NCI-H226 (cell line): ENCODE data around the gene PTCD2.
"Not testable (repeated sequence)": the region's sequence is repeated elsewhere in the genome, so short reads cannot be mapped to it uniquely, and the experiment has no call there.

Experiments
- DNase-seq: peaks from one replicate; pipeline ENCODE4 v3.0.0-alpha.2; 2015

PTCD2 gene

GRCh38 chr5:72383280-72383679 is 63.1 kb downstream of the PTCD2 start:
- DNase-seq: peak; percentile 84

GRCh38 chr5:72383726-72384125 is 63.6 kb downstream of the PTCD2 start:
- DNase-seq: no peak

DNA sequence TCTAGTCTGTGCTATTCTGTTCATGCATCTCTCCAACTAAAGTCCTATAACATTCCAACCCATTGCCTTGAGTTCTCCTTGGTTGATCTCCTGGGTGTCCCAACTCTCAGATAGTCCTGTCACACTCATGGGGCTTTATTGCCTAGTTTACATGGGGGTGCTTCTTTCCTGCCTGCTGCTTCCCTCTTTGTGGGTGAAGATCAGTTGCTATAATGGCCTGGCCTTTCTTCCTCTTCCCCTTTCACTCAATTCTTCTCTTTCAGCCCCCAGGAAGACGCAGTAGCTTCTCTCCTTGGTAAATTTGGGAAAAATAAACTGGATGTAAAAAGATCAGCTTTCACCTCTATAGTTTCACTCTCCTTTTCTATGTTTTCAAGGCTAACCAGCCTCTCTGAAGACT is 66.5 kb downstream of the PTCD2 start:
- no peak for DNase-seq

- peak; percentile 80 for DNase-seq
Observed at GRCh38 chr5:72387985-72388384, 67.8 kb downstream of the PTCD2 start.

- no peak for DNase-seq
Observed at GRCh38 chr5:72388646-72389045, 68.5 kb downstream of the PTCD2 start.

DNA sequence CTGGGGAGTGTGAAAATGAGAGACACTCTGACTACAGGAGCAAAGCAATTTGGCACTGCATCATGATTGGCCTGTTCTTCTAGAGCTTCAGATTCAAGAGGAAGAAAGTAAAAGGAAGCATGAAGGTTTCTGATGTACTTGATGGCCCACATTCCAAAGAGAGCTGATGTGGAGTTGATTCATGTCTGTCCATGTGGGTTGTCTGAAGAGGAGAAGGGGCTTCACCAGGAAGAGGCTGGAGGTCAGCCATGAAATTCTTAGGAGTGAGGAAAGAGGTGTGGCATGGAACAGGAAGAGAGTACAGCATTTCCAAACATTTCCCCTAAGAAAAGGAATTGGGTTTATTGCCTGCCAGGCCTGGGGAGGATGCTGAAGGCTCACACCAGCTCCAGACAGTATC is 70.7 kb downstream of the PTCD2 start:
- DNase-seq: no peak

DNA sequence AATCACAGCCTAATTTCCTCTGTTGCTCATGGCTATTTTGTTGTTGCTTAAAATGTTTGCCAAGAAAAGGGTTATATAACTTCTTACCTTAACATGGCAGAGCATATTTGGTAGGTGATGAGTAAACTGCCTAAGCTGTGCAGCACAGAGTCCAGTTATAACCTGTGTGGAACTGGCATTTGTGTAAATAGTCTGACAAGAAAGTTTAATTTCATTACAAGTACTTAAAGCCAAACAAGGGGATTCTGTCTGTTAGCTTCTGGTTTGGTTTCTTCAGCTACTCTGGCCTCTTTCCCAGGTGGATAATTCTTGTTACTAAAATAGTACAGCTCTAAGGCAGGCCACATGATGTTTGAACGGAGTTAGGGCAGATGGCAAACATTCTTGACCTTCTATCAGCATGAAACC is 72.2 kb downstream of the PTCD2 start:
- DNase-seq: no peak

GRCh38 chr5:72393052-72393451 is 72.9 kb downstream of the PTCD2 start:
- DNase-seq: no peak

GRCh38 chr5:72394688-72395087 is 74.5 kb downstream of the PTCD2 start:
- peak; percentile 22 for DNase-seq

DNA sequence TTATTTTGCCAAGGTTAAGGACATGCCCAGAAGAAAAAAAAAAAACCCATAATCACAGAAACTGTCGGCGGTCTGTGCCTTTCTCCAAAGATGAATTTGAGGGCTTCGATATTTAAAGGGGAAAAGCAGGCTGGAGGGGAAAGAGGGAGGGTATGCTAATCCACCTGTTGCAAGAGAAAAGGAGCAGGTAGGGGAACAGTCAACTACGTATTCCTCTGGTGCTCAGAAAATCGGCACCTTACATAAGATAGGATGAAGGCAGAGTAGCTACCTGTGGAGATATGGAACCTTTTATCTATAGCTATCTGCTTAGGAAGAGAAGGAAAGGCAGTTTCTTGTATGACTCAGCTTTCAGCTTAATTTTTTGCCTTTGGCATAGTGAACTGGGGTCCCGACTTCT is 77.7 kb downstream of the PTCD2 start:
- no peak for DNase-seq

DNA sequence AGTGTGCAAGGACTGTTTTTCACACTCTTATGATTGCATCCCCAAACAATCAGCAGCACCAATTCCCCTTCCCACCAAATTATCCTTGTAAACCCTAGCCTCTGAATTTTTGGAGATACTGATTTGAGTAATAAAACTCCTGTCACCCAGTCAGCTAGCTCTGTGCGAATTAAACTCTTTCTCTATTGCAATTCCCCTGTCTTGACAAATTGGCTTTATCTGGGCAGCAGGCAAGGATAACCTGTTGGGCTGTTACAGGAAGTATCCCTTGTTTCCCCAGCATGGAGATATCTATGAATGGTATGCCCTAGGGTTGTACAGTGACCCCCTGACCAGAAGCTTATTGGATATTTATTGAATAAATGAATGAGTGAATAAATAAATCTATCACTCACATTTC is 80.8 kb downstream of the PTCD2 start:
- no peak for DNase-seq

DNA sequence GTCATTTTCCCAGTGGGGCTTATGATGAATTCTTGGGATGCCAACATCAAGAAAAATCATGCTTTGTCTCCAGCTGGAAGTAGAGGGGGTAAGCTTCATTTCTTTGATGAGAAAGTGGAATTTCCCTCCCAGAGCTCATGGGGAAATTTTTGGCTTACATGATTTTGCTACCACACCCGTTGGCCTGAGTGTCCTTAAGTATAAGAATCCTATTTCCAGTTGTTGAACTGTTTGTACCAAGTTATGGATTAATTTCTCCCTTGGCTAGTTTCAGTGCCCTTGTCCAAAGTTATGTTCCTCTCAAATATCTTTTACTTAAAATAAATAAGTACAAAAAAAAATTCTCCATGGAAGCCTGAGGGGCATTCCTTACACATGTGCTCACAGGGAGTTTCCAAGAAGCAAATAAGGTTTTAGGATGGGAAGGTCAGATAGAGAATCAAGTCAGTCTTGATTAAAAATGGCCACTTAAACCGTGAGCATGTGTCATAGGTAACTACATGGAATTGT is 82.3 kb downstream of the PTCD2 start:
- peak; percentile 87 for DNase-seq

- DNase-seq: no peak
Observed at GRCh38 chr5:72402959-72403628, 82.9 kb downstream of the PTCD2 start.

DNA sequence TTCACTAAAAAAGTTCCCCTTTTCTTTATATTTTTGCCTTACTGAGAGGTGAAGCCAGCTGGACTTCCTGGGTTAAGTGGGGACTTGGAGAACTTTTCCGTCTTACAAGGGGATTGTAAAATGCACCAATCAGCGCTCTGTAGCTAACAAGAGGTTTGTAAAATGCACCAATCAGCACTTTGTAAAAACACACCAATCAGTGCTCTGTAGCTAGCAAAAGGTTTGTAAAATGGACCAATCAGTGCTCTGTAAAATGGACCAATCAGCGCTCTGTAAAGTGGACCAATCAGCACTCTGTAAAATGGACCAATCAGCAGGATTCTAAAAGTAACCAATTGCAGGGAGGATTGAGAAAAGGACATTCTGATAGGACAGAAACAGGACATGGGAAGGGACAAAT is 84.6 kb downstream of the PTCD2 start:
- not testable (repeated sequence) for DNase-seq

- no peak for DNase-seq
Observed at GRCh38 chr5:72407078-72407477, 86.9 kb downstream of the PTCD2 start.

DNA sequence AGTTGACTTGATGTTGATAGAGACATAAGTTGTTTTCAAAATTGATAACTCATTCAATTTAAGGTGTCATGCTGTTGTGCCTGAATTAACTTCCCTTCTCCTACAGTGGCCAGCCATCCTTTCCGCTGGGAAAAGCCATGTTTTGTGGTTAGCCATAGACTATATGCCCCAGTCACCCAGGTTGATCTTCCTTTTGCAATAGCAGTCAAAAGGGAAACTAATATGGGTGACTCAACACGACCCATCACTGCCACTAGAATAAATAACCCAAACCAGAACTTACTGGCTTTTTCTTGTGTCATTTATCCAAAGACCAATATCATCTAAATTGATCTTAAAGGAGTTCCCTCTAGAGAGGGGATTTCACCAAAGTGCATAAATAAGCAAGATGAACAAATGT is 87.4 kb downstream of the PTCD2 start:
- DNase-seq: no peak

- DNase-seq: no peak
Observed at GRCh38 chr5:72408127-72408526, 88.0 kb downstream of the PTCD2 start.

DNA sequence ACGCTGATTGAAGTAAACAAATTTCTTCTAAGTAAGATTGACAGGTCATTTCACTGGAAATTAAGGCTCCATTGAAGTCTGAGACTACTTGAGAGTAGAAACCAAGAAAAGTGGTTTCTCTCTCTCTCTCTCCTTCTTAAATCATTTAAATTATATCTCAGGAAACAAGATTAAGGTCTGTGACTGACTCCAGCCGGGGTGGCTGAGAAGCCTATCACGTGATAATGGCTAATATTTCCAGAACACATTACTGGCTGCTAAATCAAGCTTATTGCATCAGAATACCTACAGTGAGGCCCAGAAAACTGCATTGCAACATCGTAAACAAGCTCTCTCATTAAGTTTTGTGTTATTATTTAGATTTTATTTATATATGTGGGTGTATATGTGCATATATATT is 88.4 kb downstream of the PTCD2 start:
- no peak for DNase-seq

GRCh38 chr5:72410688-72411295 is 90.6 kb downstream of the PTCD2 start:
- peak; percentile 62 for DNase-seq

DNA sequence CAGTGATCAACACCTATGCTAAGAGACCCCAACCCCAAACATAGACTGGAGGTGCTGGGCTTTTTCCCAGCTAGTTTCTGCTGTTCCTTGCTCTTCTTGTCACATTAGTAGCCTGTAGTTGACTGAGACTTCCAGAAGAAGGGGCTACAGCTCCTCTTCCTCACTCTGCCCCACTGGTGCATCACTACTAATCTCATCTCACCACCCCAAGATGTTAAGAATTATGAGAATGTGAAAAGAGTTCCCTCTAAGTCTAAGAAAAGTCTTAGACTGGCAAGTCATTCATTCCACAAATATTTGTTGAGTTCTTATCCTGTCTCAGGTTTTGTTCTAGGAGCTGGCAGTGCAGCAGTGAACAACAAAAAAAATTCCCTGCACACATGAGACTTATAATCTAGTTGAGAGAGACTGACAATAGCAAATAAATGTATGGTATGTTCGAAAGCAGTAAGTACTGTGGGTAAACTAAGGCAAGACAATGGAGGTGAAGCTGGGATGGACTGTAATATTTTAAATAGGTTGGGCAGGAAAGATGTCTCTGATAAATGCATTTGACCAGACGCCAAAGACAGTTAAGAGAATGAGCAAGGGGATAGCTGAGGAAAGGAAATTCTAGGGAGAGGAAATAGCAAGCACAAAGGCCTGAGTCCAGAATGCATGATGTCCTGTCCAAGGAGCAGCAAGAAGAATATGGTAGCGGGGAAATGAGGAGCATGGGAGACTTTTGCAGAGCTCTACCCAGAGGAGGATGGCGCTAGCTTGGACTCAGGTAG is 92.3 kb downstream of the PTCD2 start:
- peak; percentile 90 for DNase-seq

DNA sequence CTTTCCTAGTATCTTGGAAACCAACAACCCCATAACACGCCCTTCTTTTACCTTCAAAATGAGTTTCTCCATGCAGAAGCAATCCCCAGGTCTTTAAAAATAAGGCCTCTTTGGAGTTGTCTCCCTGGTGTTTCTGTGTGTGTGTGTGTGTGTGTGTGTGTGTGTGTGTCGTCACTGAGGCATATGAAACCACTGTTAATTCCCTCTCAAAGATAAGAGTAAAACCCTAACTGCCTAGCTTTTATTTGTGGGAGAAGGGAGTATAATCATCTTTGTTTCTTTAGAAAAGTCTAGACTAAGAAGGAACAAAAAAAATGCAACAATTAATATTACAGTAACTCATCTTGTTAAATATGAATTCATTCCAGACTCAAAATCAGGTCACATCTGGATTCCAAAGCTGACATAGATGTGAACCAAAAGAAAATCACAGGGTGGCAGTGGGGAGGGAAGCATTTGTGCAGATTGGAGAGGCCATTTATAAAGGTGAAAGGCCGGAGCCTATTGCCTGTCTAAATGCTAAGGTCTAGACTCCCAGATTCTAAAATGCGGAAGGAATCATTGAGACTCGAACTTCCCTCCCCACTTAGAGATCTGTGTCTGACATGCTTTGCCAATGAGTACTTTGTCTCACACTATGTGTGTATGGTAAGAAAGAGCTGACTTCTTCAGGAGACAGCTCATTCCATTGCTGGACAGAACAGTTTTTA is 95.6 kb downstream of the PTCD2 start:
- no peak for DNase-seq

- DNase-seq: no peak
Observed at GRCh38 chr5:72417333-72418062, 97.3 kb downstream of the PTCD2 start.
